ENCODE results near the gene SH3YL1. TPM values are rescaled to one million over a fixed set of nuclear protein-coding genes. Genes with fewer than 3 reads are reported as not detected.

The SH3YL1 gene, protein sequence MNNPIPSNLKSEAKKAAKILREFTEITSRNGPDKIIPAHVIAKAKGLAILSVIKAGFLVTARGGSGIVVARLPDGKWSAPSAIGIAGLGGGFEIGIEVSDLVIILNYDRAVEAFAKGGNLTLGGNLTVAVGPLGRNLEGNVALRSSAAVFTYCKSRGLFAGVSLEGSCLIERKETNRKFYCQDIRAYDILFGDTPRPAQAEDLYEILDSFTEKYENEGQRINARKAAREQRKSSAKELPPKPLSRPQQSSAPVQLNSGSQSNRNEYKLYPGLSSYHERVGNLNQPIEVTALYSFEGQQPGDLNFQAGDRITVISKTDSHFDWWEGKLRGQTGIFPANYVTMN
- total RNA-seq (2014; rRNA removed; shearing (Covaris generic)) (42.1 and 45.8 TPM in 2 replicates), polyA plus RNA-seq (2016; fragmentation: Nextera tagmentation; extraction: Ambion mirVana) (31.5 and 35.6 TPM in 2 replicates)
- long read RNA-seq, transcript SH3YL1-205 (9 exons, 1,695 nt), result major isoform, 13 of 30 reads
- long read RNA-seq, transcript SH3YL1-201 (10 exons, 1,763 nt), result minor isoform, 5 of 30 reads
- long read RNA-seq, partial matches to known transcripts, result 5 of 30 reads
- long read RNA-seq, other reads (novel, unspliced or antisense), result 7 of 30 reads

DNA sequence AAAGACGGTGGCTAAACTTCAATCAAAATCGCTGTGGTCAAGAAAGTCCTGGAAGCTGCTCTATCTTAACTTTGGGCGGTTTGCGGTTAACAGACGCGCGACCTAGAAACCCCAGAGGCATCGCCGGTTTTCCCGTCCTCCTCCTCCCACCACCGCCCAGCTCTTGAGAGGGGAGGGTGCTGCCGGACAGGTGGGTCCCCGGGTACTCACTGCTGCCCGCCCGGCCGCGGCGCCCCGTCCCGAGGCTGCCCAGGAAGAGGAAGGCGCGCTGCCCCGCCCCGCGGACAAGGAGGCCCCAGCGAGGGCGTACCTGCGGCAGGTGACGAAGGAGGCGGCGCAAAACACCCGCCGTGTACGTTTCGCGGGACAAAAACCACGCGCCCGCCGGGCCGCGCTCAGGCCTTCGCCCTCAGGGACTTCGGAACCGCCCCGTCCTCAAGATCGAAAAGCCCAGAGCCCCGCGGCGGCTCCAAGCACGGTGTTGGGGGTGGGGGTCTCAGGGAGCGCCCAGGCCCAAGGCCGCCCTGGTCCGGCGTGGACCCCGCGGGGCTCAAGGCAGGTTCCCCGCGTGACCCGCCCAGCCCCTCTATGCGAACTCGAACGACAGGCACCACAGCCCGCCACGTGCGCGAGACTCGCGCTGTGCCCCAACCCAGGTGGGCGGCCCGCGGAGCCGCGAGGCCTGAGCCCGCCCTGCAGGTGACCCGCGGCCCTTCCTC is at the start of gene SH3YL1:
Gene SH3YL1, minus strand, starts transcription at position 259 of the 719 bp plus-strand sequence. Its CDS starts 48 bp downstream, at position 211.
- peak within 1 kb of the TSS; percentile 89; the same call in 1 of the 2 replicates for H2AFZ ChIP-seq
- peak within 1 kb of the TSS; percentile 95 for H3K4me2 ChIP-seq
- H3K27ac ChIP-seq (ENCODE audit: low read depth), result peak within 1 kb of the TSS; percentile 86; the same call in 1 of the 2 replicates
- H3K36me3 Mint-ChIP-seq (ENCODE audit: low read depth), result peaks cover 14% of the 10 kb centered on the region
- H3K4me1 ChIP-seq (ENCODE audit: insufficient read depth), result peaks cover 32% of the 10 kb centered on the region
- no peaks in the 10 kb centered on the region for H3F3A ChIP-seq (replicated peaks; ENCODE audit: low read depth)
- DNase-seq (ENCODE audit: low spot score) (peak; percentile 65), ATAC-seq (peak; percentile 64)
- peaks cover 12% of the 10 kb centered on the region for H3K27me3 ChIP-seq (ENCODE audit: insufficient read depth)
- H3K9me3 Mint-ChIP-seq, result peaks cover 4% of the 10 kb centered on the region
- H3K27ac Mint-ChIP-seq, result peak within 1 kb of the TSS; percentile 98
- H4K20me1 ChIP-seq (replicated peaks; ENCODE audit: insufficient read depth), result peaks cover 40% of the 10 kb centered on the region
- no peaks in the 10 kb centered on the region for H3K36me3 ChIP-seq (ENCODE audit: insufficient read depth)
- peaks cover 89% of the 10 kb centered on the region for H3K79me2 ChIP-seq (replicated peaks; ENCODE audit: insufficient read depth)
- no peaks in the 10 kb centered on the region for H3K9me2 ChIP-seq (ENCODE audit: insufficient read depth)
- TF ChIP-seq POLR2AphosphoS5 (IDR thresholded peaks at IDR 0.05; ENCODE audit: low read depth) (peak; percentile 42; the same call in 1 of the 2 replicates), EZH2phosphoT487 (IDR thresholded peaks at IDR 0.05; ENCODE audit: unreplicated experiment) (no peak)
- peaks cover 24% of the 10 kb centered on the region for H3K27me3 Mint-ChIP-seq (ENCODE audit: insufficient read depth, low read depth, poor library complexity)
- peaks cover 29% of the 10 kb centered on the region for H3K4me1 Mint-ChIP-seq
- H3K4me3 Mint-ChIP-seq, result peak within 1 kb of the TSS; percentile 91
- peak within 1 kb of the TSS; percentile 86 for H3K4me3 ChIP-seq

DNA sequence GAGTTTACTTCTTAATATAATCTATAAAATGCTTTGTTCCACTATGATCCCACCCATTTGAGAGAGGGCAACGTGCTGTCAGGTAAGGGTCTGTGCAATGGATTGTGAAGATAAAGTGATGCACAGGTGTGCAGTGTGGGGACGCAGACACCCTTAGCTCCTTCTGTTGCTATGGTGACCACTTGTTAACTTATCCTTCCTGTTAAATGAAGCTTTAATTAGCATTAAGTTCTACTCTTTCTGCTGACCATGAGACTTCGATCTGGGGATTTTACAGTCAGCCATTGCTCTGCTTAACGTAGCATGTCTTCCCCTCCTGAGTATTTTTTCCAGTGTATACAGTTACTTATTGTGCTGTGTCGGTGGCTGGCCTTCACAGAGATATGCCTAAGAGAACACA is 47.2 kb upstream of the SH3YL1 start:
- Histone ChIP-seq H3K27me3 (ENCODE audit: insufficient read depth) (no peaks in the 10 kb centered on the region), H3K27ac (ENCODE audit: low read depth) (no peak overlapping the region), H3F3A (replicated peaks; ENCODE audit: low read depth) (no peaks in the 10 kb centered on the region; the same call in 1 of the 2 replicates), H2AFZ (no peak overlapping the region), H4K20me1 (replicated peaks; ENCODE audit: insufficient read depth) (no peaks in the 10 kb centered on the region), H3K4me3 (no peak overlapping the region), H3K4me1 (ENCODE audit: insufficient read depth) (peaks cover 5% of the 10 kb centered on the region), H3K36me3 (ENCODE audit: insufficient read depth) (no peaks in the 10 kb centered on the region), H3K79me2 (replicated peaks; ENCODE audit: insufficient read depth) (no peaks in the 10 kb centered on the region), H3K4me2 (no peak overlapping the region), H3K9me2 (ENCODE audit: insufficient read depth) (no peaks in the 10 kb centered on the region)
- peaks cover 26% of the 10 kb centered on the region for H3K4me1 Mint-ChIP-seq
- ATAC-seq, result no peak
- no peaks in the 10 kb centered on the region; the same call in 2 of the 3 replicates for H3K36me3 Mint-ChIP-seq (ENCODE audit: low read depth)
- H3K9me3 Mint-ChIP-seq, result no peaks in the 10 kb centered on the region
- no peak overlapping the region for H3K27ac Mint-ChIP-seq
- DNase-seq (ENCODE audit: low spot score), result no peak
- H3K4me3 Mint-ChIP-seq, result no peak overlapping the region
- H3K27me3 Mint-ChIP-seq (ENCODE audit: insufficient read depth, low read depth, poor library complexity), result peaks cover 2% of the 10 kb centered on the region
- TF ChIP-seq NANOG (IDR thresholded peaks at IDR 0.05; ENCODE audit: borderline replicate concordance) (no peak), ZNF114 (CRISPR knock-in tag; IDR thresholded peaks at IDR 0.05) (no peak), STAT1 (IDR thresholded peaks at IDR 0.05; ENCODE audit: unreplicated experiment) (no peak), JUNB (IDR thresholded peaks at IDR 0.05; ENCODE audit: unreplicated experiment) (no peak), REST (IDR thresholded peaks at IDR 0.05; ENCODE audit: unreplicated experiment) (no peak), CREB1 (CRISPR knock-in tag; IDR thresholded peaks at IDR 0.05; ENCODE audit: low read depth) (no peak), ETS1 (IDR thresholded peaks at IDR 0.05) (no peak), ZNF331 (CRISPR knock-in tag; IDR thresholded peaks at IDR 0.05; ENCODE audit: low read depth) (no peak), EZH2 (IDR thresholded peaks at IDR 0.05; ENCODE audit: low read depth, unreplicated experiment) (no peak)
